ENCODE measurements around the gene ATRAID.
A peak's percentile ranks its signal among the peaks of the same experiment; 100 is the strongest.

Gene ATRAID

DNA sequence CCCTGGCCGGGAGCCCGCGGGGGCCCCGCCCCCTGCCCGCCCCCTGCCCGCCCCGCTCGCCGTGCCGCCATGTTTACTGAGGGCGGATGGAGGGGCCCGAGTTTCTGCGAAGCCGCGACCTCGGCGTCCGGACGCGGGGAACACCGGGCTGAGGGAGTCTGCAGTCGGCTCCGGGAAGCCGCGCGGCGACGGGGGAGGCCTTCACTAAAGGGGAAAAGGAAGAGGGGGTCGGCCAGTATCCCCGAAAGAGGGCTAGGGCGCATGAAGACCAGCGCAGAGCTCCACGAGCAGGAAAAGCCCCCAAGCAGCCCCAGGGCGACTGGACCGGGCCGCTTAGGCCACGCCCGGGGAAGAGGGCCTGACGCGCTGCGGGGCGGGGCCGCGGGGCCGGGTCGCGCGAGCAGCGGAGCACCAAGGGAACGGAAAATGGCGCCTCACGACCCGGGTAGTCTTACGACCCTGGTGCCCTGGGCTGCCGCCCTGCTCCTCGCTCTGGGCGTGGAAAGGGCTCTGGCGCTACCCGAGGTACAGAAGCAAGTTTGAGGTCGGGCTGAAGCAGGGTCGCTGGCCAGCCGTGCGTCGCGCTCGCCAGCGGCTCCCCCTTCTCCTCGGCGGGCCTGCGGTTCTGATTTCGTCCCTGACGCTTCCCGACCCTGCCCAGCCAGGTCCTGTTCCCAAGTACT is at the start of gene ATRAID, which contains the start of gene SLC5A6:
TSS of gene ATRAID (plus strand) at position 99 of the 683 bp plus-strand sequence. CDS start at position 427, 328 bp downstream.
TSS of gene SLC5A6 (minus strand) at position 326 of the 683 bp plus-strand sequence. CDS start 4,618 bp downstream, outside the sequence.
- POLR2A ChIA-PET = interaction anchor here (0.6 to 1.5 kb wide), 9 partner anchors 21 to 144 kb away, joined by 3 to 4 read pairs (median 3); partner anchors contain the start of genes ABHD1, GTF3C2 and KHK
- peak; percentile 12; the same call in 1 of the 2 replicates for TF ChIP-seq L3MBTL2 (conservative IDR thresholded peaks at IDR 0.05)
- peak; percentile 56; the same call in 1 of the 2 replicates for TF ChIP-seq ELF4 (IDR thresholded peaks at IDR 0.05)
- TF ChIP-seq NFRKB (IDR thresholded peaks at IDR 0.05) = 0 out of 2 replicates have a peak, but pooled peaks have one; percentile 41
- TF ChIP-seq FOXM1 (IDR thresholded peaks at IDR 0.05; ENCODE audit: borderline replicate concordance) = no peak
- CTCF ChIA-PET = interaction anchor here (0.8 to 1.6 kb wide), 2 partner anchors 21 to 91 kb away, joined by 3 to 4 read pairs; no protein-coding TSS in a partner anchor
- DNase-seq (ENCODE audit: extremely low spot score) = peak; percentile 90

DNA sequence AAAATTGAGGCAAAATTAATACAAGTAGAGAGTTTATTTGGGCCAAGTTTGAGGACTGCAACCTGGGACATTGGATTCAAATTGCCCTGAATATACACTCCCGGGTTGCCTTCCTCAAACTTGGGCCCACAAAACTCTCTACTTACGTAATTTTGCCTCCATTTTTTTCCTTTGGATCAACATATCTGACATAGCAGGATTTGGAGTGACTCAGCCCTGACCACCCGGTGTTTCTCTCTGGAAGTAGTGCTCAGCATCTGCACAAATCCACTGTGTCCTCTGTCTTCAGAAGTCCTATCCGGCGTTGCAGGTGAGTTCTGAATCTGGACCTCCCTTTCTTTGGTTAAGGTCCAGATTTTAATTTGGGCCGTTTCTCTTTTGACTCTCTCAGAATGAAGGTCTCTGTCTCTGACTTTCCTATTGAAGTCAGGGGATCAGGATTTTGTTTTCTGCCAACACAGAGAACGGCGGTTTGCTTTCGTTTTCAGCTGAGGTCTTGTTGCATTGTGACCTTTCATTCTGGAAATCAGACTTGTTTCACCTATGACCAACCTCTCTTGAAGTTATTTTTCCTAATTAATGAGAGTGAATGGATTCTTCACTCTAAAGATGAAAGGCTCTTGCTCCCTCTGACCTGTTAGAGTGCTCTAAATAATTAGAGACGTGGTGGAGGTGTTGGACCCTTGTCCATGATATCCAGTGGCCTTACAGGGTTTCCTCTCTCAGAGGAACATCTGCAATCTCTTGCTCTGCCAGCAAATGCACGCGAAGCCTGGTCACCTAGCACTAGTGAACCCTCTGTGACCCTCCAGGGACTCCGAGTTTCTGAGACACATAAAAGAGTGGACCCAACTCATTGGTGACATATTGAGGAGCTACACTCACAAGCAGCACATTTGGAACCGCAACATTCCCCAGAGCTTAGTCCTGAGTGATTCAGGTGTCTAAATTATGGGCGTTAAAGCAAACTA is 49.4 kb upstream of the ATRAID start:
- DNase-seq (ENCODE audit: extremely low spot score) = no peak

GRCh38 chr2:27164960-27165763 is 46.7 kb upstream of the ATRAID start:
- TF ChIP-seq ARNT (IDR thresholded peaks at IDR 0.05) (no peak), PKNOX1 (IDR thresholded peaks at IDR 0.05) (no peak), TARDBP (IDR thresholded peaks at IDR 0.05) (no peak), FOXM1 (IDR thresholded peaks at IDR 0.05; ENCODE audit: borderline replicate concordance) (no peak), SUZ12 (IDR thresholded peaks at IDR 0.05) (no peak), FOXA1 (IDR thresholded peaks at IDR 0.05) (no peak), BHLHE40 (IDR thresholded peaks at IDR 0.05; ENCODE audit: borderline replicate concordance) (no peak), FOXK2 (IDR thresholded peaks at IDR 0.05) (no peak), ELF4 (IDR thresholded peaks at IDR 0.05) (no peak), CTBP1 (IDR thresholded peaks at IDR 0.05; ENCODE audit: borderline replicate concordance) (no peak), L3MBTL2 (conservative IDR thresholded peaks at IDR 0.05) (no peak), ZNF384 (IDR thresholded peaks at IDR 0.05) (no peak), SP1 (IDR thresholded peaks at IDR 0.05) (no peak), LEF1 (IDR thresholded peaks at IDR 0.05; ENCODE audit: borderline replicate concordance) (no peak), HDGF (IDR thresholded peaks at IDR 0.05; ENCODE audit: borderline replicate concordance) (no peak), NFRKB (IDR thresholded peaks at IDR 0.05) (no peak)
- ChIA-PET CTCF (no interaction called here), POLR2A (interaction anchor here (0.9 kb wide), 1 partner anchor 41 kb away, joined by 4 read pairs; the partner anchor contains the start of gene ABHD1)
- DNase-seq (ENCODE audit: extremely low spot score) = no peak

More for the DNA sequence above, 49.4 kb upstream of the ATRAID start:
- TF ChIP-seq HDGF (IDR thresholded peaks at IDR 0.05; ENCODE audit: borderline replicate concordance) = no peak
- no peak for TF ChIP-seq ZNF384 (IDR thresholded peaks at IDR 0.05)
- TF ChIP-seq PKNOX1 (IDR thresholded peaks at IDR 0.05) = no peak
- no peak for TF ChIP-seq BHLHE40 (IDR thresholded peaks at IDR 0.05; ENCODE audit: borderline replicate concordance)
- no peak for TF ChIP-seq ARNT (IDR thresholded peaks at IDR 0.05)
- TF ChIP-seq TARDBP (IDR thresholded peaks at IDR 0.05) = no peak
- no peak for TF ChIP-seq FOXA1 (IDR thresholded peaks at IDR 0.05)
- TF ChIP-seq CTBP1 (IDR thresholded peaks at IDR 0.05; ENCODE audit: borderline replicate concordance) = no peak
- no peak for TF ChIP-seq LEF1 (IDR thresholded peaks at IDR 0.05; ENCODE audit: borderline replicate concordance)
- no peak for TF ChIP-seq FOXM1 (IDR thresholded peaks at IDR 0.05; ENCODE audit: borderline replicate concordance)
- no peak for TF ChIP-seq NFRKB (IDR thresholded peaks at IDR 0.05)
- TF ChIP-seq ELF4 (IDR thresholded peaks at IDR 0.05) = no peak
- no peak for TF ChIP-seq L3MBTL2 (conservative IDR thresholded peaks at IDR 0.05)
- no peak for TF ChIP-seq SP1 (IDR thresholded peaks at IDR 0.05)
- no peak for TF ChIP-seq SUZ12 (IDR thresholded peaks at IDR 0.05)
- no peak for TF ChIP-seq FOXK2 (IDR thresholded peaks at IDR 0.05)
- ChIA-PET CTCF (interaction anchor here (0.6 kb wide), 1 partner anchor 54 kb away, joined by 4 read pairs; no protein-coding TSS in a partner anchor), POLR2A (no interaction called here)

DNA sequence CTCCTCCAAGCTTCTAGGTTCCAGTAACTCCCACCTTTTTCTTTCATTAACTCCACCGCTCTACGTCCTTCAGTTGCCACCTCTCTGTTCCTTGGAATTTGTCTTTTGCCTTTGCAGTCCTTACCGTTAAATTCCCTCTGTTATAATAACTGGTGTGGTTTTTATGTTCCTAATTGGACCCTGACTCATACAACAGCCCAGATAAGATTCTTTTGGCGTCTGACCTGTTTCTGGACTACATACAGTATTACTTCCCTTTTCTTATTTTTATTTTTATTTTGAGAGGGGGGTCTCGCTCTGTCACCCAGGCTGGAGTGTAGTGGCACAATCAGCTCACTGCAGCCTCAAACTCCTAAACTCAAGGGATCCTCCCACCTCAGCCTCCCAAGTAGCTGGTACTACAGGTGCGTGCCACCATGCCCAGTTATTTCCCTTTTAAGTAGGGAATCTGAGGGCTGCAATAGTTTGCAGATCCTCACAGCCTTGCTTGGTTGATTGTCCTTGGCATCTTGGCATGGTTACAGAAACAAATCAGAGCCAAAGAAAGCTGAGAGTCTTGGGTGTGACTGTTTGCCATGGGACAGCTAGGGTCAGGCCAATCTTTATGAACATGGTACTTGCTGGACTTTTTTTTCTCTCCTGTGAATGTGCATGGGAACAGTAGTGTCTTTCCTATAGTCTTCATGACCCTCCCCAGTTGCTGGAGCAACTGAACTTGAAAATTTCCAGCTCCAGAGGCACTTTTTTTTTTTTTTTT is 41.1 kb upstream of the ATRAID start:
- ChIA-PET POLR2A (interaction anchor here (1.1 kb wide), 1 partner anchor 250 kb away, joined by 3 read pairs; no protein-coding TSS in a partner anchor), CTCF (interaction anchor here (0.6 to 1.9 kb wide), 9 partner anchors 8 to 240 kb away, joined by 3 to 9 read pairs (median 4); no protein-coding TSS in a partner anchor)
- TF ChIP-seq ELF4 (IDR thresholded peaks at IDR 0.05) (no peak), BHLHE40 (IDR thresholded peaks at IDR 0.05; ENCODE audit: borderline replicate concordance) (no peak), L3MBTL2 (conservative IDR thresholded peaks at IDR 0.05) (no peak), NFRKB (IDR thresholded peaks at IDR 0.05) (no peak), FOXM1 (IDR thresholded peaks at IDR 0.05; ENCODE audit: borderline replicate concordance) (no peak), CTBP1 (IDR thresholded peaks at IDR 0.05; ENCODE audit: borderline replicate concordance) (no peak), ARNT (IDR thresholded peaks at IDR 0.05) (no peak), LEF1 (IDR thresholded peaks at IDR 0.05; ENCODE audit: borderline replicate concordance) (no peak), TARDBP (IDR thresholded peaks at IDR 0.05) (no peak), FOXA1 (IDR thresholded peaks at IDR 0.05) (no peak), FOXK2 (IDR thresholded peaks at IDR 0.05) (no peak), HDGF (IDR thresholded peaks at IDR 0.05; ENCODE audit: borderline replicate concordance) (no peak), ZNF384 (IDR thresholded peaks at IDR 0.05) (no peak), SUZ12 (IDR thresholded peaks at IDR 0.05) (no peak), PKNOX1 (IDR thresholded peaks at IDR 0.05) (no peak), SP1 (IDR thresholded peaks at IDR 0.05) (no peak)
- no peak for DNase-seq (ENCODE audit: extremely low spot score)

All from HEK293T (cell line).